Activated CD8-positive, alpha-beta memory T cell treated with anti-CD3 and anti-CD28 coated beads, Interleukin-2, amount 50 U/mL, for 1 hour (primary cell): ENCODE data around the gene AFG1L.

Source experiments
- DNase-seq: peaks from one replicate; pipeline ENCODE4 v3.0.0-alpha.2; 2020; ENCODE audit errors: extremely low read depth

The AFG1L gene

GRCh38 chr6:108574457-108575141 lies 279.7 kb downstream of the AFG1L start:
- DNase-seq: no peak
